ENCODE data around the gene DLK1. TPM values are rescaled to one million over a fixed set of nuclear protein-coding genes. Genes with fewer than 3 reads are reported as not detected.

The DLK1 gene
- total RNA-seq, 2 experiments from 2014 or later, result not detected

DNA sequence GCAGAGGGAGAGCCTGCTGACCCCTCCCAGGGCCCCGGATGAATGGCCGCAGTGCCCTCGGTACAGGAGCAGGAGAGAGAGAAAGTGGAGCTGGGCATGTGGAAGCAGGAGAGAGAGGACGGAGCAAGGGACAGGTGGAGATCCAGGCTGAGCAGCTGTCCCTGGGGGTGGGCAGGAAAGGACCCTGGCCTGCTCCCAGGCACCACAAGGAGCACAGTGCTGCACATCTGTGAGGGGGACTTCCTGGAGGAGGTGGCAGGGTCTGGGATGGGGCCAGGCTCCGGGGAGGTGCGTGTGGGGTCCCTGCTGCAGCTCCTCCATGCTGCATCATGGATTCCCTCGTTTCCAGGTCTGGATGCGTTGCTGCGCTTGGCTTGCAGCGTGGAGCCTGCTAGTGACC is 13.0 kb upstream of the DLK1 start:
- Histone ChIP-seq H3K4me2 (ENCODE audit: low read length) (peak overlapping the region; percentile 8; the same call in 1 of the 2 replicates), H2AFZ (ENCODE audit: low read length) (0 out of 2 replicates have a peak overlapping the region, but pooled peaks have one; percentile 21), H3K9me2 (ENCODE audit: insufficient read depth, low read length) (no peaks in the 10 kb centered on the region), H3K27ac (ENCODE audit: low read depth, low read length, poor library complexity, severe bottlenecking) (no peak overlapping the region), H3K9me3 (ENCODE audit: low read length) (no peaks in the 10 kb centered on the region), H3K4me3 (ENCODE audit: low read depth, low read length, poor library complexity, severe bottlenecking) (no peak overlapping the region), H3K79me2 (ENCODE audit: insufficient read depth, low read depth, low read length) (no peaks in the 10 kb centered on the region), H3K36me3 (ENCODE audit: insufficient read depth, low read length) (no peaks in the 10 kb centered on the region), H4K20me1 (ENCODE audit: insufficient read depth, low read length) (no peaks in the 10 kb centered on the region), H3K4me1 (ENCODE audit: insufficient read depth, low read length, poor library complexity, severe bottlenecking) (peaks cover 24% of the 10 kb centered on the region)
- TF ChIP-seq EZH2phosphoT487 (IDR thresholded peaks at IDR 0.05; ENCODE audit: borderline replicate concordance, low read depth, low read length), result no peak
- TF ChIP-seq, protein P1, sequence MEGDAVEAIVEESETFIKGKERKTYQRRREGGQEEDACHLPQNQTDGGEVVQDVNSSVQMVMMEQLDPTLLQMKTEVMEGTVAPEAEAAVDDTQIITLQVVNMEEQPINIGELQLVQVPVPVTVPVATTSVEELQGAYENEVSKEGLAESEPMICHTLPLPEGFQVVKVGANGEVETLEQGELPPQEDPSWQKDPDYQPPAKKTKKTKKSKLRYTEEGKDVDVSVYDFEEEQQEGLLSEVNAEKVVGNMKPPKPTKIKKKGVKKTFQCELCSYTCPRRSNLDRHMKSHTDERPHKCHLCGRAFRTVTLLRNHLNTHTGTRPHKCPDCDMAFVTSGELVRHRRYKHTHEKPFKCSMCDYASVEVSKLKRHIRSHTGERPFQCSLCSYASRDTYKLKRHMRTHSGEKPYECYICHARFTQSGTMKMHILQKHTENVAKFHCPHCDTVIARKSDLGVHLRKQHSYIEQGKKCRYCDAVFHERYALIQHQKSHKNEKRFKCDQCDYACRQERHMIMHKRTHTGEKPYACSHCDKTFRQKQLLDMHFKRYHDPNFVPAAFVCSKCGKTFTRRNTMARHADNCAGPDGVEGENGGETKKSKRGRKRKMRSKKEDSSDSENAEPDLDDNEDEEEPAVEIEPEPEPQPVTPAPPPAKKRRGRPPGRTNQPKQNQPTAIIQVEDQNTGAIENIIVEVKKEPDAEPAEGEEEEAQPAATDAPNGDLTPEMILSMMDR (conservative IDR thresholded peaks at IDR 0.05; ENCODE audit: low read length), result no peak
- POLR2A ChIA-PET, result no interaction called here
- intact Hi-C loops (cut with micrococcal nuclease; ENCODE audit: unreplicated experiment), result no loop called here
- DNase-seq (ENCODE audit: low spot score), result no peak
- CTCF ChIA-PET (ENCODE audit: unreplicated experiment), result no interaction called here
- no TSS peak for BruUV-seq (replicated peaks)

DNA sequence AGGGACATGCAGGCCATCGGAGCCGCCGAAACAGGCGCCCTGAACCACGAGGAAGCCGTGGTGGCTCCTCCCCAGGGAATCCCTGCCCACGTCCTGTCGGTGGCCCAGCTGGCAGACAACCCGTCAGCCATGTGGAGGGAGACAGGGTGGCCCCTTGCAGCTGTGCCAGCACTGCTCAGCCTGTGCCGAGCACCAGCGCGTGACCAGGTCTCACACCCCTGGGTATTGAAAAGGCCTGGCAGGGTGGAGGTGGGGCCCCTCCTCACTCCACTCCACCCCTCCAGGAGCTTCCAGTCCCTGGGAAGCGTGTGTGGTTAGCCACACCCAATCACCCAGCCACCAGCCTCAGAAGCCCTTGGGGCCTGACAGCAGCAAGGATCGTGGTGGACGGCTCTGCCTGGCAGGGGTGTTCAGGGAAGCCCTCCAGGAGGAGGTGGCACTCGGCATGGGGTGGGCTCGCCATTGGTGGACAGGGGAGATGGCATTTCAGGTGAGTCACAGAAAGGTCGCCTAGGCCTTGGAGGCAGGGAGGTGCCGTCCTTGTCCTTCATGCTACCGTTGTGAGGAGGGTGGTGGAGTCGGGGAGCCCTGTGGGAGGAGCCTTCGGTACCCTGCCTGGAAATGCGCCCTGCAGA is 12.3 kb upstream of the DLK1 start:
- ChIA-PET POLR2A (no interaction called here), CTCF (ENCODE audit: unreplicated experiment) (no interaction called here)
- Histone ChIP-seq H3K4me3 (ENCODE audit: low read depth, low read length, poor library complexity, severe bottlenecking) (no peak overlapping the region), H3K9me3 (ENCODE audit: low read length) (no peaks in the 10 kb centered on the region), H2AFZ (ENCODE audit: low read length) (peak overlapping the region; percentile 21; the same call in 1 of the 2 replicates), H3K4me1 (ENCODE audit: insufficient read depth, low read length, poor library complexity, severe bottlenecking) (peaks cover 24% of the 10 kb centered on the region), H3K4me2 (ENCODE audit: low read length) (peak overlapping the region; percentile 8; the same call in 1 of the 2 replicates), H3K36me3 (ENCODE audit: insufficient read depth, low read length) (no peaks in the 10 kb centered on the region), H3K27ac (ENCODE audit: low read depth, low read length, poor library complexity, severe bottlenecking) (no peak overlapping the region), H4K20me1 (ENCODE audit: insufficient read depth, low read length) (no peaks in the 10 kb centered on the region), H3K9me2 (ENCODE audit: insufficient read depth, low read length) (no peaks in the 10 kb centered on the region), H3K79me2 (ENCODE audit: insufficient read depth, low read depth, low read length) (no peaks in the 10 kb centered on the region)
- TF ChIP-seq, protein P1 (conservative IDR thresholded peaks at IDR 0.05; ENCODE audit: low read length), result no peak
- TF ChIP-seq EZH2phosphoT487 (IDR thresholded peaks at IDR 0.05; ENCODE audit: borderline replicate concordance, low read depth, low read length), result no peak
- peak; percentile 80 for DNase-seq (ENCODE audit: low spot score)
- intact Hi-C loops (cut with micrococcal nuclease; ENCODE audit: unreplicated experiment), result no loop called here
- BruUV-seq (replicated peaks), result no TSS peak

DNA sequence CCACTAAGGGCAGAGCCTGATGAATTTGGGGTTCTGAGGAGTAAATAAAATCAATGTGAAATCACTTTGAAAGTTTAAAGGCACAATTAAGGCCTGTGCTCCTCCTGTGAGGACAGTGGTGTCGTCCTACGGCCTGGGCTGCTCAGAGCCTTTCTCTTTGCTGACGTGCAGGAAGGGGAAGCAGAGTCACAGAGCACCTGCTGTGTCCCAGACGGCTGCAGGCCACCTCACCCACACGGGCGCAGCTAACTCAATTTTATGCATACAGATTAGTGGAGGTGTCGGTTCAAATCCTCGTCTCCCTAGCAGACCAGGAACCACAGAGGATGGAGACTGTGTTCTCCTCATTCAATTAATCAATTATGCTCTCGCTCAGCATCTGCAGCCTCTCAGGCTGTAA is 11.4 kb upstream of the DLK1 start:
- POLR2A ChIA-PET, result no interaction called here
- no peaks in the 10 kb centered on the region for H3K9me2 ChIP-seq (ENCODE audit: insufficient read depth, low read length)
- H2AFZ ChIP-seq (ENCODE audit: low read length), result no peak overlapping the region

More for the DNA sequence above, 11.4 kb upstream of the DLK1 start:
- no peak overlapping the region for H3K27ac ChIP-seq (ENCODE audit: low read depth, low read length, poor library complexity, severe bottlenecking)
- H3K9me3 ChIP-seq (ENCODE audit: low read length), result no peaks in the 10 kb centered on the region
- no peak overlapping the region for H3K4me3 ChIP-seq (ENCODE audit: low read depth, low read length, poor library complexity, severe bottlenecking)
- TF ChIP-seq, protein P1 (conservative IDR thresholded peaks at IDR 0.05; ENCODE audit: low read length), result no peak
- no peak for TF ChIP-seq EZH2phosphoT487 (IDR thresholded peaks at IDR 0.05; ENCODE audit: borderline replicate concordance, low read depth, low read length)
- H4K20me1 ChIP-seq (ENCODE audit: insufficient read depth, low read length), result no peaks in the 10 kb centered on the region
- H3K4me2 ChIP-seq (ENCODE audit: low read length), result no peak overlapping the region
- peak; percentile 24 for DNase-seq (ENCODE audit: low spot score)
- no peaks in the 10 kb centered on the region for H3K36me3 ChIP-seq (ENCODE audit: insufficient read depth, low read length)
- no TSS peak for BruUV-seq (replicated peaks)
- intact Hi-C loops (cut with micrococcal nuclease; ENCODE audit: unreplicated experiment), result no loop called here
- no peaks in the 10 kb centered on the region for H3K79me2 ChIP-seq (ENCODE audit: insufficient read depth, low read depth, low read length)
- peaks cover 24% of the 10 kb centered on the region for H3K4me1 ChIP-seq (ENCODE audit: insufficient read depth, low read length, poor library complexity, severe bottlenecking)
- CTCF ChIA-PET (ENCODE audit: unreplicated experiment), result no interaction called here

All from OCI-LY7 (cell line).